PC-9 (cell line): Measurements from ENCODE around the gene ZBBX. TPM values are rescaled to one million over a fixed set of nuclear protein-coding genes. Genes with fewer than 3 reads are reported as not detected.

Source experiments
- BruUV-seq: library from RNA; stranded (reverse); fragments of 400-500 nt; replicated peaks from 2 replicates; lab custom pipeline; 2021; lab: Mats Ljungman, UMichigan
- CTCF ChIA-PET: fragments of 300-600 bp; sonication (Branson Sonifier 250); formaldehyde crosslinking; loops from one replicate; lab custom pipeline; 2022; ENCODE audit warnings: antibody characterized with exemption; lab: Charles Lee
- POLR2A ChIA-PET: fragments of 300-600 bp; sonication (Branson Sonifier 250); formaldehyde crosslinking; loops from one replicate; lab custom pipeline; 2022; ENCODE audit warnings: antibody characterized with exemption; ENCODE audit not compliant: unreplicated experiment; lab: Charles Lee
- DNase-seq, 2 experiments: peaks; one replicate each; pipeline versions ENCODE4 v3.0.0 to v3.0.0-alpha.2; 2015 to 2022; ENCODE audit warnings: mixed read lengths in 1 of 2
- H2AFZ ChIP-seq: fragments of 200-600 bp; sonication (generic); 2 replicates; pipeline ENCODE4 v1.8.1; 2017; ENCODE audit warnings: antibody characterized with exemption
- H3F3A ChIP-seq: fragments of 200-600 bp; sonication (generic); 2 replicates; pipeline ENCODE4 v1.8.1; 2017; ENCODE audit warnings: antibody characterized with exemption, mild to moderate bottlenecking, low read depth; ENCODE audit not compliant: insufficient read depth
- H3K27ac ChIP-seq: fragments of 200-600 bp; sonication (generic); 2 replicates; pipeline ENCODE4 v1.6.1; 2016; ENCODE audit warnings: mixed run types
- H3K27me3 ChIP-seq: fragments of 200-600 bp; sonication (generic); 2 replicates; pipeline ENCODE4 v1.6.1; 2016; ENCODE audit warnings: low read depth, mixed run types; ENCODE audit not compliant: insufficient read depth
- H3K36me3 ChIP-seq: fragments of 200-600 bp; sonication (generic); 2 replicates; pipeline ENCODE4 v1.6.1; 2016; ENCODE audit warnings: low read depth, mixed run types
- H3K4me1 ChIP-seq: fragments of 200-600 bp; sonication (generic); replicated peaks from 2 replicates; pipeline ENCODE4 v1.6.1; 2016; ENCODE audit warnings: mixed run types; ENCODE audit not compliant: insufficient read depth
- H3K4me2 ChIP-seq: fragments of 200-600 bp; sonication (generic); 2 replicates; pipeline ENCODE4 v1.6.1; 2017; ENCODE audit warnings: mixed run types
- H3K4me3 ChIP-seq: fragments of 200-600 bp; sonication (generic); 2 replicates; pipeline ENCODE4 v1.6.1; 2016; ENCODE audit warnings: mixed run types
- H3K79me2 ChIP-seq: fragments of 200-600 bp; sonication (generic); 2 replicates; pipeline ENCODE4 v1.6.1; 2017; ENCODE audit warnings: low read depth, mixed run types
- H3K9me2 ChIP-seq: fragments of 200-600 bp; sonication (generic); 2 replicates; pipeline ENCODE4 v1.8.1; 2017; ENCODE audit warnings: mild to moderate bottlenecking; ENCODE audit not compliant: insufficient read depth
- H3K9me3 ChIP-seq: fragments of 200-600 bp; sonication (generic); 2 replicates; pipeline ENCODE4 v1.8.1; 2016; ENCODE audit warnings: low read depth; ENCODE audit not compliant: insufficient read depth
- H4K20me1 ChIP-seq: fragments of 200-600 bp; sonication (generic); 2 replicates; pipeline ENCODE4 v1.8.1; 2017; ENCODE audit not compliant: insufficient read depth
- CTCF ChIP-seq: fragments of 200-600 bp; sonication (generic); conservative IDR thresholded peaks from 2 replicates; pipeline ENCODE4 v1.6.1; 2017; ENCODE audit warnings: mixed run types, antibody characterized with exemption, mild to moderate bottlenecking, moderate library complexity
- EZH2 ChIP-seq: fragments of 200-600 bp; sonication (generic); IDR thresholded peaks from 2 replicates; pipeline ENCODE4 v1.8.0; 2017; ENCODE audit warnings: antibody characterized with exemption, low read depth
- intact Hi-C: fragments of 100-400 bp; cut with micrococcal nuclease; formaldehyde crosslinking; loops from one replicate; pipeline ENCODE4 v1.10.0; 2022; ENCODE audit not compliant: unreplicated experiment
- total RNA-seq: library from RNA; stranded (reverse); gene quantifications from 2 replicates; pipeline ENCODE4 v1.2.3, GENCODE V29; 2021

ZBBX gene
- total RNA-seq, 1 experiment from 2014 or later, result 0.85 TPM

GRCh38 chr3:167287308-167287707 is 92.8 kb downstream of the ZBBX start:
- Histone ChIP-seq H3K4me3 (no peak overlapping the region), H3K27me3 (no peaks in the 10 kb centered on the region)
- no peak for DNase-seq

GRCh38 chr3:167274141-167274874 is 105.8 kb downstream of the ZBBX start:
- Histone ChIP-seq H3F3A (no peaks in the 10 kb centered on the region), H3K27ac (no peak overlapping the region), H2AFZ (no peak overlapping the region), H4K20me1 (no peaks in the 10 kb centered on the region), H3K27me3 (no peaks in the 10 kb centered on the region), H3K4me2 (no peak overlapping the region), H3K9me2 (no peaks in the 10 kb centered on the region), H3K79me2 (no peaks in the 10 kb centered on the region), H3K9me3 (no peaks in the 10 kb centered on the region), H3K4me1 (no peaks in the 10 kb centered on the region), H3K36me3 (no peaks in the 10 kb centered on the region), H3K4me3 (no peak overlapping the region)
- intact Hi-C loops, result no loop called here
- BruUV-seq, result no TSS peak
- DNase-seq, result no peak
- ChIA-PET CTCF (no interaction called here), POLR2A (interaction anchor here (0.6 kb wide), 1 partner anchor 38 kb away, joined by 8 read pairs; no protein-coding TSS in a partner anchor)
- no peak for TF ChIP-seq CTCF
- TF ChIP-seq EZH2, result no peak

More at GRCh38 chr3:167287308-167287707, 92.8 kb downstream of the ZBBX start:
- BruUV-seq, result no TSS peak
- H3K79me2 ChIP-seq, result no peaks in the 10 kb centered on the region
- H3K4me2 ChIP-seq, result no peak overlapping the region
- H4K20me1 ChIP-seq, result no peaks in the 10 kb centered on the region
- H3K36me3 ChIP-seq, result no peaks in the 10 kb centered on the region
- H2AFZ ChIP-seq, result no peak overlapping the region
- intact Hi-C loops, result no loop called here
- no peak for TF ChIP-seq EZH2
- no peaks in the 10 kb centered on the region for H3K9me2 ChIP-seq
- no peak overlapping the region for H3K27ac ChIP-seq
- no peaks in the 10 kb centered on the region for H3K4me1 ChIP-seq
- ChIA-PET CTCF (no interaction called here), POLR2A (no interaction called here)
- H3K9me3 ChIP-seq, result no peaks in the 10 kb centered on the region
- H3F3A ChIP-seq, result no peaks in the 10 kb centered on the region

- Histone ChIP-seq H3K79me2 (no peaks in the 10 kb centered on the region), H3K4me1 (no peaks in the 10 kb centered on the region), H2AFZ (no peak overlapping the region), H3K9me3 (no peaks in the 10 kb centered on the region), H3K4me2 (no peak overlapping the region), H3K36me3 (no peaks in the 10 kb centered on the region), H4K20me1 (no peaks in the 10 kb centered on the region), H3K4me3 (no peak overlapping the region), H3K27ac (no peak overlapping the region), H3K9me2 (no peaks in the 10 kb centered on the region), H3K27me3 (no peaks in the 10 kb centered on the region), H3F3A (no peaks in the 10 kb centered on the region)
- CTCF ChIA-PET, result interaction anchor here (0.7 kb wide), 1 partner anchor 977 kb away, joined by 3 read pairs; no protein-coding TSS in a partner anchor
- BruUV-seq, result no TSS peak
- intact Hi-C loops, result no loop called here
- TF ChIP-seq CTCF, result no peak
- POLR2A ChIA-PET, result no interaction called here
- DNase-seq, result no peak
Observed at GRCh38 chr3:167253037-167253436, 127.1 kb downstream of the ZBBX start.
